HEK293 (cell line): ENCODE results near the gene PLEKHB2.
A peak's percentile ranks its signal among the peaks of the same experiment; 100 is the strongest.
"Not testable (repeated sequence)": the region's sequence is repeated elsewhere in the genome, so short reads cannot be mapped to it uniquely, and the experiment has no call there.

Experiments
- CTCF ChIA-PET: fragments of 350-600 bp; formaldehyde crosslinking; extraction: SDS; loops from one replicate; lab custom pipeline; 2021; ENCODE audit warnings: antibody characterized with exemption; lab: Yijun Ruan, JAX
- POLR2A ChIA-PET: fragments of 300-600 bp; formaldehyde crosslinking; extraction: SDS; loops from one replicate; lab custom pipeline; 2020; ENCODE audit warnings: antibody characterized with exemption, inconsistent platforms; lab: Yijun Ruan, JAX
- H3K27ac ChIP-seq: fragments of 200-500 bp; sonication (Bioruptor generic); 2 replicates; pipeline ENCODE4 v1.5.1; 2014; ENCODE audit warnings: low read depth, low read length, control low read depth, inconsistent platforms; ENCODE audit errors: extremely low read depth
- H3K36me3 ChIP-seq, 2 experiments: fragments of 200-500 bp in 1 of 2; sonication (Bioruptor generic) in 1 of 2; 1 replicate in 1 of 2; 2 replicates in 1 of 2; pipeline ENCODE4 v1.5.1; 2014 to 2017; ENCODE audit warnings: inconsistent platforms in 2 of 2, low read length in 2 of 2; ENCODE audit not compliant: control insufficient read depth in 2 of 2, insufficient read depth in 1 of 2
- H3K4me1 ChIP-seq: fragments of 200-500 bp; sonication (Bioruptor generic); 2 replicates; pipeline ENCODE4 v1.5.1; 2014; ENCODE audit warnings: mild to moderate bottlenecking, low read length, inconsistent platforms; ENCODE audit not compliant: control insufficient read depth, insufficient read depth
- H3K4me3 ChIP-seq: 2 replicates; pipeline ENCODE4 v1.5.1; 2011; ENCODE audit warnings: low read depth, mild to moderate bottlenecking, control low read depth, low read length, moderate library complexity
- H3K9me3 ChIP-seq: fragments of 200-500 bp; sonication (Bioruptor generic); 2 replicates; pipeline ENCODE4 v1.5.1; 2014; ENCODE audit warnings: low read depth, low read length, inconsistent platforms; ENCODE audit not compliant: control insufficient read depth, insufficient read depth
- MYNN ChIP-seq: fragments of 450-650 bp; formaldehyde crosslinking; IDR thresholded peaks from 2 replicates; pipeline ENCODE4 v1.5.1; 2016; ENCODE audit warnings: missing biosample characterization, missing genetic modification characterization, borderline replicate concordance
- SALL2 ChIP-seq: fragments of 450-650 bp; formaldehyde crosslinking; IDR thresholded peaks from 2 replicates; pipeline ENCODE4 v1.5.0; 2017; ENCODE audit warnings: missing biosample characterization, mild to moderate bottlenecking, missing genetic modification characterization, borderline replicate concordance
- TRIM28 ChIP-seq: IDR thresholded peaks from 2 replicates; pipeline ENCODE4 v1.6.1; 2011; ENCODE audit warnings: low read length, control low read depth, borderline replicate concordance
- ZBTB1 ChIP-seq: fragments of 450-650 bp; formaldehyde crosslinking; IDR thresholded peaks from 2 replicates; pipeline ENCODE4 v1.5.1; 2016; ENCODE audit warnings: missing biosample characterization, missing genetic modification characterization
- ZBTB17 ChIP-seq: fragments of 450-650 bp; formaldehyde crosslinking; IDR thresholded peaks from 2 replicates; pipeline ENCODE4 v1.5.1; 2016; ENCODE audit warnings: missing biosample characterization, missing genetic modification characterization
- ZBTB48 ChIP-seq: fragments of 450-650 bp; formaldehyde crosslinking; IDR thresholded peaks from 2 replicates; pipeline ENCODE4 v1.5.1; 2016; ENCODE audit warnings: missing biosample characterization, missing genetic modification characterization
- ZNF112 ChIP-seq: fragments of 450-650 bp; formaldehyde crosslinking; IDR thresholded peaks from 2 replicates; pipeline ENCODE4 v1.5.0; 2017; ENCODE audit warnings: missing biosample characterization, missing genetic modification characterization
- ZNF121 ChIP-seq: fragments of 450-650 bp; formaldehyde crosslinking; IDR thresholded peaks from 2 replicates; pipeline ENCODE4 v1.5.1; 2016; ENCODE audit warnings: missing biosample characterization, missing genetic modification characterization
- ZNF157 ChIP-seq: fragments of 450-650 bp; formaldehyde crosslinking; IDR thresholded peaks from 2 replicates; pipeline ENCODE4 v1.5.1; 2016; ENCODE audit warnings: missing biosample characterization, missing genetic modification characterization
- ZNF16 ChIP-seq: fragments of 450-650 bp; formaldehyde crosslinking; IDR thresholded peaks from 2 replicates; pipeline ENCODE4 v1.5.1; 2016; ENCODE audit warnings: low read depth, missing biosample characterization, missing genetic modification characterization
- ZNF248 ChIP-seq: fragments of 450-650 bp; formaldehyde crosslinking; IDR thresholded peaks from 2 replicates; pipeline ENCODE4 v1.5.1; 2017; ENCODE audit warnings: missing biosample characterization, missing genetic modification characterization
- ZNF394 ChIP-seq: fragments of 450-650 bp; formaldehyde crosslinking; IDR thresholded peaks from 2 replicates; pipeline ENCODE4 v1.5.1; 2016; ENCODE audit warnings: missing biosample characterization, missing genetic modification characterization, mild to moderate bottlenecking, moderate library complexity, borderline replicate concordance
- ZNF548 ChIP-seq: fragments of 450-650 bp; formaldehyde crosslinking; IDR thresholded peaks from 2 replicates; pipeline ENCODE4 v1.5.1; 2016; ENCODE audit warnings: missing biosample characterization, missing genetic modification characterization
- ZNF561 ChIP-seq: fragments of 450-650 bp; IDR thresholded peaks from 2 replicates; pipeline ENCODE4 v1.5.1; 2018; ENCODE audit warnings: missing biosample characterization, missing genetic modification characterization, borderline replicate concordance
- ZNF624 ChIP-seq: fragments of 450-650 bp; formaldehyde crosslinking; IDR thresholded peaks from 2 replicates; pipeline ENCODE4 v1.5.1; 2017; ENCODE audit warnings: missing biosample characterization, missing genetic modification characterization
- ZNF707 ChIP-seq: fragments of 450-650 bp; formaldehyde crosslinking; IDR thresholded peaks from 2 replicates; pipeline ENCODE4 v1.5.1; 2016; ENCODE audit warnings: missing biosample characterization, missing genetic modification characterization
- TF ChIP-seq, protein P1 (sequence below): fragments of 450-650 bp; formaldehyde crosslinking; IDR thresholded peaks from 2 replicates; pipeline ENCODE4 v1.5.1; 2016; ENCODE audit warnings: missing biosample characterization, missing genetic modification characterization
- TF ChIP-seq, protein P2 (sequence below): fragments of 450-650 bp; formaldehyde crosslinking; IDR thresholded peaks from 2 replicates; pipeline ENCODE4 v1.5.1; 2016; ENCODE audit warnings: missing biosample characterization, missing genetic modification characterization
- TF ChIP-seq, protein P3 (sequence below): fragments of 450-650 bp; formaldehyde crosslinking; IDR thresholded peaks from 2 replicates; pipeline ENCODE4 v1.5.1; 2016; ENCODE audit warnings: missing biosample characterization, missing genetic modification characterization

PLEKHB2 gene

DNA sequence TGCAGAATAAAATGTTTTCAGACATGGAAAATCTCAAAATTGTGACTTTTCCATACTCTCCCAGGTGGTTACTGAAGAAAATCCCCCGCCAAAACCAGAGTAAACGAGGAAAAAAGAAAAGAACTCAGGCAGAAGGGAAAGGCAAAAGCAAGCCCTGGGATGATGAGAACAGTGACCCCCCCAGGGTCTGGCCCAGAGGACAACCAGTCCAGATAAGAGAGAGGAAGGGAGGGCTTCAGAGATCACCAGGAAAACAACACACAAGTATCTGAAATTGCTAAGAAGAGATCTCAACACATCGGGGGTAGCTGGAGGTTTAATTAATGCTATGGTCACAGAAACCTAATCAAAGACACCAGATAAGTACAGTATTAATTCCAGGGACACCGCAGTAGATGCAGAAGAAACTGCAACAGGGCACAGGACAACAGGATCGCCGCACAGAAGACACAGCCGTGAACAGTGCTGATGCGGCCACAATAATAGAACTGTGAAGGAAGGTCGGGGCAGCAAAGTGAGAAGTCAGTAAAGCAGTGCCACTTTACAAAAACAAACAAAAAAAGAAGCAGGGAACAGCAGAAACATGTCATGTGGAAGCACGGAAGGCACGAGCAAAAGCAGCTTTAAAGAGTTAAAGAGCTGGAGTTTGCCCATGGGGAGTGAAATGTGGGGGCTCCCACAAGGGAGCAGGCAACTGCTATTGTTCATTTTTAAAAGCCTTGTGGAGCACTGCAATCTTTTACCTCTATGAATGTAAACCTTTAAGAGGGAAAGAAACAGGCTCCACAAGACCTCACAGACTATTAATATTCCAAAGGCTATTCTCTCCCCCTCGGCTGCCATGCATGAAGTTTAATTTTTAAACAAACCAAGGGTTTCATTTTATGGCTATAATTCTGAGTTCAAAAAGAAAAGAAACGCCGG, 40.3 kb upstream of the PLEKHB2 start:
- H3K36me3 ChIP-seq: peaks cover 42 to 70% of the 10 kb centered on the region in 2 experiments; a peak in 2 of 3 replicates
- no peak overlapping the region for H3K27ac ChIP-seq
- no peak overlapping the region for H3K4me3 ChIP-seq
- CTCF ChIA-PET: no interaction called here
- H3K9me3 ChIP-seq: no peaks in the 10 kb centered on the region
- H3K4me1 ChIP-seq: peaks cover 19% of the 10 kb centered on the region
- TF ChIP-seq ZNF394 (no peak), ZBTB17 (tag by site-specific recombination) (no peak), ZNF157 (tag by site-specific recombination) (no peak), TRIM28 (no peak), ZNF624 (tag by site-specific recombination) (no peak), ZNF248 (no peak), ZNF16 (tag by site-specific recombination) (no peak)
- TF ChIP-seq, protein P1, sequence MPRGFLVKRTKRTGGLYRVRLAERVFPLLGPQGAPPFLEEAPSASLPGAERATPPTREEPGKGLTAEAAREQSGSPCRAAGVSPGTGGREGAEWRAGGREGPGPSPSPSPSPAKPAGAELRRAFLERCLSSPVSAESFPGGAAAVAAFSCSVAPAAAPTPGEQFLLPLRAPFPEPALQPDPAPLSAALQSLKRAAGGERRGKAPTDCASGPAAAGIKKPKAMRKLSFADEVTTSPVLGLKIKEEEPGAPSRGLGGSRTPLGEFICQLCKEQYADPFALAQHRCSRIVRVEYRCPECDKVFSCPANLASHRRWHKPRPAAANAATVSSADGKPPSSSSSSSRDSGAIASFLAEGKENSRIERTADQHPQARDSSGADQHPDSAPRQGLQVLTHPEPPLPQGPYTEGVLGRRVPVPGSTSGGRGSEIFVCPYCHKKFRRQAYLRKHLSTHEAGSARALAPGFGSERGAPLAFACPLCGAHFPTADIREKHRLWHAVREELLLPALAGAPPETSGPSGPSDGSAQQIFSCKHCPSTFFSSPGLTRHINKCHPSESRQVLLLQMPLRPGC: no peak
- POLR2A ChIA-PET: no interaction called here

DNA sequence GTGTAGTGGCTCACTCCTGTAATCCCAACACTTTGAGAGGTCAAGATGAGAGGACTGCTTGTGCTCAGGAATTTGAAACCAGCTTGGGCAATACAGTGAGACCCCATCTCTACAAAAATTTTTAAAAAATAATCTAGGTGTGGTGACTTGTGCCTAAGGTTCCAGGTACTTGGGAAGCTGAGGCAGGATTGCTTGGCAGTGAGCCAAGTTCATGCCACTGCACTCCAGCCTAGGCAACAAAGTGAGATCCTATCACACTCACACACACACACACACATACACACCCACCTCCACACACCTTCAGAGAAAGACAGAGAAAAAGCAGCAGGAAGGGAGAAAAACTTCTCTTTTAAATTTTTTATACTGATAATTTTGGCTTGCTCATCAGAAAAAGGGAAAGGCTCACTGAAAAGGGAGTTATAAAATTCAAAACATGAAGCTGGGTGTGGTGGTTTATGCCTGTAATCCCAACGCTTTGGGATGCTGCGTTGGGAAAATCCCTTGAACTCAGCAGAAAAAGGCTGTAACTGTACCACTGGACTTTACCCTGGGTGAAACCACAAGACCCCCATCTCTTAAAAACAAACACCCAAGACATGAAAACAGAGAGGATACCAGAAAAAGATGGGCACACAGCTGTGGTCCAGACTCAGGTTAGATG, 37.5 kb upstream of the PLEKHB2 start:
- Histone ChIP-seq H3K4me1 (peaks cover 12% of the 10 kb centered on the region), H3K36me3 (peaks cover 50 to 77% of the 10 kb centered on the region in 2 experiments), H3K27ac (no peak overlapping the region), H3K4me3 (no peak overlapping the region), H3K9me3 (no peaks in the 10 kb centered on the region)
- POLR2A ChIA-PET: no interaction called here
- CTCF ChIA-PET: no interaction called here
- TF ChIP-seq SALL2 (tag by site-specific recombination): no peak
- TF ChIP-seq MYNN: no peak
- no peak for TF ChIP-seq ZBTB1 (tag by site-specific recombination)
- TF ChIP-seq, all 188 proteins: peak for 0

DNA sequence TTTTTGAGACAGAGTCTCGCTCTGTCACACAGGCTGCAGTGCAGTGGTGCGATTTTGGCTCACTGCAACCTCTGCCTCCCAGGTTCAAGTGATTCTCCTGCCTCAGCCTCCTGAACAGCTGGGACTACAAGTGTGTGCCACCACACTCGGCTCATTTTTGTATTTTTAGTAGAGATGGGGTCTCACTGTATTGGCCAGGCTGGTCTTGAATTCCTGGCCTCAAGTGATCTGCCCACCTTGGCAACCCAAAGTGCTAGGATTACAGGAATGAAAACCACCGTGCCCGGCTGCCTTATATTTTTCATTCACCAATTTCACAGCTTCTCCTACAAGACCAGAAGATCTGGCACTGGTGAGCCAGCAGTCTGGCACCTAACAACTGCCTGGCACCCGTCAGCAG, 37.0 kb upstream of the PLEKHB2 start:
- Histone ChIP-seq H3K4me1 (peaks cover 11% of the 10 kb centered on the region), H3K36me3 (peaks cover 50 to 78% of the 10 kb centered on the region in 2 experiments)
- POLR2A ChIA-PET, H3K9me3 ChIP-seq, CTCF ChIA-PET, H3K4me3 ChIP-seq, H3K27ac ChIP-seq: not testable (repeated sequence)
- TF ChIP-seq ZNF121 (tag by site-specific recombination): peak; percentile 60; the same call in 1 of the 2 replicates

DNA sequence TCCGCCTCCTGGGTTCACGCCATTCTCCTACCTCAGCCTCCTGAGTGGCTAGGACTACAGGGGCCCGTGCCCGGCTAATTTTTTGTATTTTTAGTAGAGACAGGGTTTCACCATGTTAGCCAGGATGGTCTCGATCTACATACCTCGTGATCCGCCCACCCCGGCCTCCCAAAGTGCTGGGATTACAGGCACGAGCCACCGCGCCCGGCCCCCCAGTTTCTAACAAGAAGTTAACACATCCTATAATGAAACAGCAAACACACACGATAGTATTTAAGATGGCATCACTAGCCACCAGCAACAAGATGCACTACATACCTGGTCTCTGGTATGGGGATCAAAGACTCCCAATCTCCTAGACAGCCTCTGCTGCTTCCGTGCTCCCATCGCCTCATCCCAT, 29.6 kb upstream of the PLEKHB2 start:
- H3K9me3 ChIP-seq, H3K4me3 ChIP-seq, H3K4me1 ChIP-seq, POLR2A ChIA-PET, H3K27ac ChIP-seq, CTCF ChIA-PET: not testable (repeated sequence)
- peaks cover 36 to 97% of the 10 kb centered on the region in 2 experiments for H3K36me3 ChIP-seq

DNA sequence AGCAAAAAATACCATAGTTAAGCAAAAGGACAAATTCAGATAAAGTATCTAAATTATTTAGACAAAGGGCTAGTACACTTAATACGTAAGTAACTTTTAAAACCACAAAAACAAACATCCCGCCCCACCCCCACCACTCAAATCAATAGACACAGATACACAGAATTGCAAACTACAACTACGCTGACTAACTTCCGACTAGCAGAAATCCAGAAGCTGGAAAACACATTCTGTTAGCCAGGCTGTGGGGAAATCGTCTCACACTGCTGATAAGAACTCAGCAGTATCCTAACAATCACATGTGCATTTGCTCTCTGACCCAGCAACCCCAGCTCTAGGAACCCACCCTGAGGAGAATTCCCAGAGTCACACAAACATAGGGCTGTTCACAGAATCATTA, 28.4 kb upstream of the PLEKHB2 start:
- CTCF ChIA-PET: no interaction called here
- peaks cover 40 to 97% of the 10 kb centered on the region in 2 experiments for H3K36me3 ChIP-seq
- H3K4me1 ChIP-seq: no peaks in the 10 kb centered on the region
- no peaks in the 10 kb centered on the region for H3K9me3 ChIP-seq
- no peak overlapping the region for H3K4me3 ChIP-seq
- no peak overlapping the region for H3K27ac ChIP-seq
- POLR2A ChIA-PET: interaction anchor here (0.7 to 0.8 kb wide), 2 partner anchors 14 to 404 kb away, joined by 3 to 5 read pairs; no protein-coding TSS in a partner anchor
- no peak for TF ChIP-seq ZNF112 (tag by site-specific recombination)
- TF ChIP-seq ZNF561: no peak
- TF ChIP-seq, protein P2, sequence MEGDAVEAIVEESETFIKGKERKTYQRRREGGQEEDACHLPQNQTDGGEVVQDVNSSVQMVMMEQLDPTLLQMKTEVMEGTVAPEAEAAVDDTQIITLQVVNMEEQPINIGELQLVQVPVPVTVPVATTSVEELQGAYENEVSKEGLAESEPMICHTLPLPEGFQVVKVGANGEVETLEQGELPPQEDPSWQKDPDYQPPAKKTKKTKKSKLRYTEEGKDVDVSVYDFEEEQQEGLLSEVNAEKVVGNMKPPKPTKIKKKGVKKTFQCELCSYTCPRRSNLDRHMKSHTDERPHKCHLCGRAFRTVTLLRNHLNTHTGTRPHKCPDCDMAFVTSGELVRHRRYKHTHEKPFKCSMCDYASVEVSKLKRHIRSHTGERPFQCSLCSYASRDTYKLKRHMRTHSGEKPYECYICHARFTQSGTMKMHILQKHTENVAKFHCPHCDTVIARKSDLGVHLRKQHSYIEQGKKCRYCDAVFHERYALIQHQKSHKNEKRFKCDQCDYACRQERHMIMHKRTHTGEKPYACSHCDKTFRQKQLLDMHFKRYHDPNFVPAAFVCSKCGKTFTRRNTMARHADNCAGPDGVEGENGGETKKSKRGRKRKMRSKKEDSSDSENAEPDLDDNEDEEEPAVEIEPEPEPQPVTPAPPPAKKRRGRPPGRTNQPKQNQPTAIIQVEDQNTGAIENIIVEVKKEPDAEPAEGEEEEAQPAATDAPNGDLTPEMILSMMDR: no peak
- no peak for TF ChIP-seq ZBTB48 (tag by site-specific recombination)
- TF ChIP-seq ZNF707 (tag by site-specific recombination): no peak
- no peak for TF ChIP-seq ZNF548 (tag by site-specific recombination)
- TF ChIP-seq, protein P3, sequence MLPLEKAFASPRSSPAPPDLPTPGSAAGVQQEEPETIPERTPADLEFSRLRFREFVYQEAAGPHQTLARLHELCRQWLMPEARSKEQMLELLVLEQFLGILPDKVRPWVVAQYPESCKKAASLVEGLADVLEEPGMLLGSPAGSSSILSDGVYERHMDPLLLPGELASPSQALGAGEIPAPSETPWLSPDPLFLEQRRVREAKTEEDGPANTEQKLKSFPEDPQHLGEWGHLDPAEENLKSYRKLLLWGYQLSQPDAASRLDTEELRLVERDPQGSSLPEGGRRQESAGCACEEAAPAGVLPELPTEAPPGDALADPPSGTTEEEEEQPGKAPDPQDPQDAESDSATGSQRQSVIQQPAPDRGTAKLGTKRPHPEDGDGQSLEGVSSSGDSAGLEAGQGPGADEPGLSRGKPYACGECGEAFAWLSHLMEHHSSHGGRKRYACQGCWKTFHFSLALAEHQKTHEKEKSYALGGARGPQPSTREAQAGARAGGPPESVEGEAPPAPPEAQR (tag by site-specific recombination): no peak
